NCI-H128 (cell line): ENCODE data around the gene RIC1.
"Not testable (repeated sequence)": the region's sequence is repeated elsewhere in the genome, so short reads cannot be mapped to it uniquely, and the experiment has no call there.

Source experiments
- DNase-seq: peaks from one replicate; lab custom pipeline; 2025; ENCODE audit not compliant: unreplicated experiment; lab: John Stamatoyannopoulos, UW

Gene RIC1

GRCh38 chr9:5783982-5784381, 155.1 kb downstream of the RIC1 start:
- DNase-seq: no peak

DNA sequence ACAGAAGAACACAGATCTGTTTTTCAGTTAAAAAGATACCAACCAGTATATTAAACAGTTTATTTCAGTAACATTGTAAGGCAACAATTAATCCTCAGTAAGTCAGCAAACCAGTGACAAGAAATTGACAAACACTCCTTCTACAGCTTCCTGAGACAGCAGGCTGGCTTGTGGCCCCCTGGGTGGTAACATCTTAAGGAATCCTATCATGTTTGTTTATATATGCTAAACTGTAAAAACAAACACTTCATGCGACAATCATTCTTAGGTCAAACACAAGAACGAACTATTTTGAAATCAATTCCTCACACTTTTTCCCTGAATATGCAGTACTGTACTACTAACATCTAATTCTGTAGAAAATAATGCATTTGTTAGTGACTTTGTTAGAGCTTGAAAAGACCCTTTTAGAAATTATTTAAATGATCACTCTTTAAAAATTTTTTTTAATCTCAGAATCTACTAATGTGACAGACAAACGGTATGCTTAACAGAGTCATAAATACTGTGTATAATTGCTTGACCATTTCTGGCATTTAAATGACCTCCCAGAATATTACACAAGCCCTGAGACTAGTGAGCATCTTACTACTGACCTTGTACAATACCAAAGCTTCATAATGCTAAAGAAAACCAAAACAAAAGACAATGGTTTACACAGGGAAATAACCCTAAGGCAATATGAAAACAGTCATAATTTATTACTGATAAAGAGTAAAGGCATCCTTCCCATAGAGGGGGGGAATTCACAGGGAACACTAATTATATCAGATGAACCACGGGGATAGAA, 155.8 kb downstream of the RIC1 start:
- DNase-seq: no peak

- DNase-seq: no peak
Measured at GRCh38 chr9:5786370-5787127, 157.6 kb downstream of the RIC1 start.

DNA sequence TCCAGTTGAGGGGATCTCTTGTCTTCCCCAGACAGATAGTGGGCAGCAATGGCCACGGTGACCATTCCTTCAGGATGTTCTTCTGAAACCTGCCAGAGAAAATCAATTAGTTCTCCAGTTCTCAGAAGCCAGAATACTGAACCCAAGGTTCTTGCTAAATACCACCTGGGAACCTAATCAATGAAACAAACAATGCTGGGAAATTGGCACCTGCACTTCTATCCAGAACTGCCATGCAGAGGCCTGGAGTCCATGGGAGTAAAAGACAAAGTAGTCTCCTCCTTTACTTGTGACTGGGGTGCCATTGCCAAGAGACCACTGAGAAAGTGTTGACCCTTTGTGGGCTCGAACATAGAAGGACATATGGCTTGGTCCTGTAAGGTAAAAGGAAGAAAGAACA, 158.3 kb downstream of the RIC1 start:
- no peak for DNase-seq

DNA sequence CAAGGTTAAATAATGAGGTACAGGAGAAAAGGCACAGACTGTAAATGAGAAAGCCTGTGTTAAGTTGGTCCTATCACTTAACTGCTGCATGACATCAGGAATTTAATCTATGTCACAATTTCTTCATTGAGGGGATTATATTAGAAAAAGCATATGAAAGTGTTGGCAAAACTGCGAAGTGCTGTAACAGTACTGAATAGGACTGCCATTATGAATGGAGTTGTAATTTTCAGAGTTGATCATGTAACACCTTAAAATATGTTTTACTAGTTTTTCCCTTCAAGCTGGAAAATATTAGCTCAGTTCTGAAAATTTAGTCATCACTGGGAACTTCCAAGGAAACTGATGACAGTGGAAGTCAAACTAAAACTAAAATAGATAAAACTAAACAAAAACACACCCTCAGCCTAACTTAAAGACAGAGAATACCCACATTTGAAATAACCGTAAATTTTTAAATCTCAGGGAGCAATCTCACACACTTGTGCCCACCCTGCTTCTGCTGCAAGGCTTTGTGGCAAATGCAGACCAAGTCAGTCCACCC, 158.9 kb downstream of the RIC1 start:
- no peak for DNase-seq

DNA sequence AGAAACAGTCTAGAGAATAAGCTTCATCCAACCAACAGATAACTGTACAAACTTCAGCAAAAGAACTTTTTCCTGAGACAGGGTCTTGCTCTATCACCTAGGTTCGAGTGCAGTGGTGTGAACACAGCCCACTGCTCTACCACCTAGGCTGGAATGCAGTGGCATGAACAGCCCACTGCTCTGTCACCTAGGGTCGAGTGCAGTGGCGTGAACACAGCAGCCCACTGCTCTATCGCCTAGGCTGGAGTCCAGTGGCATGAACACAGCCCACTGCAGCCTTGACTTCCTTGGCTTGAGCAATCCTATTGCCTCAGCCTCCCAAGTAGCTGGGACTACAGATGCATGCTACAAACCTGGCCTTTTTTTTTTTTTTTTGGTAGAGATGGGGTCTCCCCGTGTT, 160.6 kb downstream of the RIC1 start:
- no peak for DNase-seq

DNA sequence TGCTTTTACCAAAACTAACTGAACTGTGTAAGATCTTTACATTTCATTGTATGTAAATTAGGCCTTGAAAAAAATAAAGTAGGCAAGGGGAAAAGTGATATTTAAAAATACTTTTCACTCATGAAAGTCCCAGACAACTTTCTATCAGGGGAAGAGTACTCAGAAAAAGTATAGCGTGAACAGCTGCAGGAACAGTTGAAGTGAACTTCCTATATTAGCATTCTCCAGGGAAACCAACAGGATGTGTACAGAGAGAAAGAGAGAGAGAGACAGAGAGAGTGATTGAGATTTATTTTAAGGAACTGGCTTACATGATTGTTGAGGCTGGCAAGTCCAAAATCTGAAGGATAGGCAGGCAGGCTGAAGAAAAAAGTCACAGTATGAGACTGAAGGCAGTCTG, 162.0 kb downstream of the RIC1 start:
- DNase-seq: no peak

DNA sequence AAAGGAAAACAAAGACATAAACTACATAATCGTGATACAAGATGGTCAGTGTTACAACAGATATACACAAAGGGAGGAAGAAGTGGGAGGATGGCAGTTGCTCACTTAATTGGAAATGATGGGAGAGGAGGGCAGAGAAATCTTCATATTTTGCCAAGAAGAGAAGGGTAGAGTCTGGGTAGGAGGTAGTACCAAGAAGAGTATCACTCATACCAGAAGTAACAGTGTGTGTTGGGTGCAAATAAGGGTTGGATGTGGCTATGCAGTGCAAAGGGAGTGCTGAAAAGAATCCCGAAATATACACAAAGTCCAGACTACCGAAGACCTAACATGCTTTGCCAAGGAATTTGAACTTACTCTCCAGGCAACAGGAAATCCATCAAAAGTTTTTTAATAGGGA, 163.0 kb downstream of the RIC1 start:
- no peak for DNase-seq

DNA sequence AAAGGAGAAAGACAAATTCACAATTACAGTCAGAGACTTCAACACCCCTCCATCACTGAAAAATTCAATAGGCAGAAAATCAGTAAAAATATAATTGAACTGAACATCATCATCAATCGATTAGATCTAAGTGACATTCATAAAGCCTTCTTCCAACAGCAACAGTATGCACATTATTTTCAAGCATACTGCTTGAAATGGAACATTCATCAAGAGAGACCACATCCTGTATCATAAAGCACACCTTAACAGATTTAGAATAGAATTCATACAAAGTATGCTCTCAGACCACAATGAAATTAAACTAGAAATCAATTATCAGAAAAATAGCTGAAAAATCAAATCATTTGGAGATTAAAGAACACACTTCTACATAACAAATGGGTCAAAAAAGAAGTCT, 164.9 kb downstream of the RIC1 start:
- no peak for DNase-seq

DNA sequence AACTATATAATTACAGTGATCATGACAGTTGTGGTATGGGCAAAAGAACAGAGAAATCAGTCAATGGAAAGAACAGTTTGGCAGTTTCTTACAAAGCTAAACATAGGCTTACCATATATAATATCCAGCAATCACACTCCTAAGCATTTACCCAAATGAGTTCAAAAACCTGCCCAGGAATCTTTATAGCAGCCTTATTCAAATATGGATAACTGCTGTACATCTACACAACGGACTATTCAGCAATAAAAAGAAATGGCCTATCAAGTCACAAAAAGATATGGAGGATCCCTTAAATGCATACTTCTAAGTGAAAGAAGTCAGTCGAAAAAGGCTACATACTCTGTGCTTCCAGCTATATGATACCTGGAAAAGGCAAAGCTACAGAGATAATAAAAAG, 167.4 kb downstream of the RIC1 start:
- no peak for DNase-seq

- DNase-seq: no peak
Measured at GRCh38 chr9:5798581-5798980, 169.7 kb downstream of the RIC1 start.

- no peak for DNase-seq
Measured at GRCh38 chr9:5799314-5799713, 170.4 kb downstream of the RIC1 start.

- DNase-seq: not testable (repeated sequence)
Measured at GRCh38 chr9:5800378-5800777, 171.5 kb downstream of the RIC1 start.

DNA sequence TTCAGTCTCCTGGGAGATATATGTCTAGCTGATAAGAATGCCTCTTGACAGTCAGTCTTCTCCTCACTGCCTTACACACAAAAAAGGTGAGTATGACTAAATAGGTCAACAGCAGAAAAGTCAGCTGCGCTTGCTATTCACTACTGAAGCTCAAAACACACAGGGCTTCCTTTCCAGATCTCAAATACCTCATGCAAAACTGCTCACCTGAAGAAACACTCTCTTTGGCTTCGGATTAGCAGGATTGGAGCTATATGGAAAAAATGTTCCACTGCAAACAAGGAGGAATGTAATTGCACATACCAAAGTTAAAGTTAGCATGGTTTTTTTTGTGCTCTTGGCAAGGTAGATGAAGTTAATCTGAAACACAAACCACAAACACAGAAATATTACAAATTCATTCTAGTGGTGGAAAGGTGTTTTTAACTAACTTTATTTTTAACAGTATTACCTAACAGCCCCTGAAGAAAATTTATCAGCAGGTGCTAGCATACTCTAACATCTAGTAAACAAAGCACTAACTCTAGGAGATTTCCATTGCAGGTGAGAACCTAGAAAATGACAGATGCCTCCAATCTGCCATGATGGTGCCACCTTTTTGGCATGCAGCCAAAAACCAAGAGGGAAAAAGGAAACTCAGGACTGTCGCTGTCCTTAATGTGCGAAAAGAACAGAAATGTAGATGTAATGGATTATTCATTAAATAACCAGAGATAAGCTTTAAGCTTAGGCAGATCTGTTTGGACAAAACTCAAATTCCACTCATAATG, 172.2 kb downstream of the RIC1 start:
- DNase-seq: no peak

GRCh38 chr9:5801739-5802113, 172.8 kb downstream of the RIC1 start:
- DNase-seq: no peak

GRCh38 chr9:5805478-5805877, 176.6 kb downstream of the RIC1 start:
- no peak for DNase-seq

DNA sequence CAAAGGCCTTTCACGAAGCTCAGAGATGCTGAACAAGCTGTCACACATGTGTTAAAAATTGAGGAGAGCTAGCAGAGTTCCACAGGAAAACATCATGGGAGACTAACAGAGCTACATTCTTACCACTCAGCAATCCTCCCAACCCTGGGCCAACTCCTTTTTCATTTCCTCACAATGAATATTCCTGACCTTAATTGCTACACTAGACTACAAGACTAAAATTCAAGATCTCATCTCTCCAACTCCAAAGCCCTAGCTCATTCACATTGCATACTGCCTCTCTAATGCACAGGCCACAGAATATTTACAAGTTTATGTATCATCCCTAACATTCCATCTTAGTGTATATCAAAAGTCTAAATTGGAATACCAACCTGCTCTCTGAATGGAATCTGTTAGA, 182.8 kb downstream of the RIC1 start:
- DNase-seq: no peak

GRCh38 chr9:5813824-5814223, 184.9 kb downstream of the RIC1 start:
- no peak for DNase-seq

GRCh38 chr9:5815461-5815860, 186.6 kb downstream of the RIC1 start:
- DNase-seq: no peak

DNA sequence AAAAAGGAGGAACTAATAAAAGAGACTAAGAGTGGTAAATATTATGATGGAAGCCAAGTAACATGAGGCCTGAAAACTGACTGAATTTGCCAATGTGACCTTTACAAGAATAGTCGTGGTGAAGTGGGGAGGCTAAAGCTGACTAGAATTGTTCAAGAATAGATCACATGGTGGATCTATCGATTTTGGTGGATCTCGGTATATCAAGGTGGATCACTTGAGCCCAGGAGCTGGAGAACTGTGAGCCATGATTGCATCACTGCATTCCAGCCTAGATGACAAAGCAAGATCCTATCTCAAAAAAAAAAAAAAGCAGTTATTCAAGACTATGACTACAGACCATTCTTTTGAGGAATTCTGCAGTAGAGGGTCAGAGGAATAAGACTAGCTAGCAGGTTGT, 189.0 kb downstream of the RIC1 start:
- no peak for DNase-seq

DNA sequence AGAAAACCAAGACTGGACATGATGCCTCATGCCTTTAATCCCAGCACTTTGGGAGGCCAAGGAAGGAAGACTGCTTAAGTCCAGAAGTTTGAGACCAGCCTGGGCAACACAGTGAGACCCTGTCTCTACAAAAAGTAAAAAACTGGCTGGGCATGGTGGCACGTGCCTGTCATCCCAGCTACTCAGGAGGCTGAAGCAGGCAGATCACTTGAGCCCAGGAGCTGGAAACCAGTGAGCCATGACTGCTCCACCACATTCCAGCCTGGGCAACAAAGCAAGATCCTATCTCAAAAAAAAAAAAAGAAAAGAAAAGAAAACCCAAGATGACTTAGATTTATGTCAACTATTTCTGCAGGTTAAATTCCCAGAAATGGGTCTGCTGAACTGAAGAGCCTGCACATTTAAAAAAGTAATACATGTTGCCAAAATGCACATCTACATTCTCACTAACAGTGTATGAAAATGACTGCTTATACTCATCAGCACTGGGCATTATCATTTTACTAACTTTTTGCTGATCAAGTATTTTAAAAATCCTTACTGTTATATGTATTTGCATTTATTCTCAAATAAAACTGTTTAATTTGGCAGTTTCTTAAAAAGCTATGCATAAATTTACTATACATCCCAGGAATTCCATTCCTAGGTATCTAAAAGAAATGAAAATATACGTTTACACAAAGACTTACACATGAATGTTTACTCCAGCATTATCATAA, 189.7 kb downstream of the RIC1 start:
- DNase-seq: no peak
